Endothelial cell of umbilical vein (primary cell): ENCODE measurements around the gene CDH2. TPM values are rescaled to one million over a fixed set of nuclear protein-coding genes. Genes with fewer than 3 reads are reported as not detected.

Source experiments
- BruUV-seq: library from RNA; stranded (reverse); fragments of 400-500 nt; replicated peaks from 2 replicates; lab custom pipeline; 2021; lab: Mats Ljungman, UMichigan
- CTCF ChIA-PET: fragments of 300-600, 350-600 bp; sonication (Branson Sonifier 250); formaldehyde crosslinking; loops from one replicate; lab custom pipeline; 2021; ENCODE audit warnings: antibody characterized with exemption, inconsistent platforms; lab: Charles Lee
- POLR2A ChIA-PET: fragments of 300-600, 350-600 bp; sonication (Branson Sonifier 250); formaldehyde crosslinking; loops from one replicate; lab custom pipeline; 2021; ENCODE audit warnings: antibody characterized with exemption, inconsistent platforms; lab: Charles Lee
- DNase-seq: peaks from one replicate; pipeline ENCODE4 v3.0.0-alpha.2; 2011; ENCODE audit warnings: low read depth, low spot score
- FAIRE-seq: peaks from 2 replicates; lab custom pipeline; 2011; peaks lifted over from hg19 to GRCh38; lab: Jason Lieb, UNC
- H2AFZ ChIP-seq: 2 replicates; pipeline ENCODE4 v1.6.0; 2012; ENCODE audit warnings: low read depth, low read length, control low read depth, inconsistent platforms
- H3K27ac ChIP-seq: 2 replicates; pipeline ENCODE4 v1.5.1; 2011; ENCODE audit warnings: low read depth, mild to moderate bottlenecking, control low read depth, low read length, moderate library complexity; ENCODE audit not compliant: insufficient read depth
- H3K27me3 ChIP-seq, 2 experiments: 2 replicates each; pipeline versions ENCODE4 v1.6.0 to v1.6.1; 2011; ENCODE audit warnings: low read length in 2 of 2, mixed read lengths in 1 of 2; ENCODE audit not compliant: control insufficient read depth in 2 of 2, insufficient read depth in 2 of 2
- H3K36me3 ChIP-seq, 2 experiments: 2 replicates in 1 of 2; 3 replicates in 1 of 2; pipeline ENCODE4 v1.5.1; 2011; ENCODE audit warnings: low read length in 2 of 2, mild to moderate bottlenecking in 1 of 2, moderate library complexity in 1 of 2; ENCODE audit not compliant: control insufficient read depth in 2 of 2, insufficient read depth in 2 of 2; ENCODE audit errors: extremely low read depth in 1 of 2
- H3K4me1 ChIP-seq: 3 replicates; pipeline ENCODE4 v1.5.1; 2011; ENCODE audit warnings: mild to moderate bottlenecking, low read length; ENCODE audit not compliant: control insufficient read depth, insufficient read depth; ENCODE audit errors: extremely low read depth
- H3K4me2 ChIP-seq: 2 replicates; pipeline ENCODE4 v1.6.1; 2011; ENCODE audit warnings: low read length, control low read depth, mixed read lengths; ENCODE audit not compliant: insufficient read depth
- H3K4me3 ChIP-seq, 3 experiments: fragments of 200-600 bp in 1 of 3; sonication (generic), shearing (Covaris generic) in 1 of 3; replicated peaks in 1 of 3; 2 replicates each; pipeline ENCODE4 v1.5.1; 2011 to 2016; ENCODE audit warnings: control low read depth in 3 of 3, low read length in 3 of 3, mild to moderate bottlenecking in 2 of 3, inconsistent platforms in 1 of 3, low read depth in 1 of 3, moderate library complexity in 1 of 3; ENCODE audit not compliant: insufficient read depth in 1 of 3
- H3K79me2 ChIP-seq: 2 replicates; pipeline ENCODE4 v1.6.0; 2012; ENCODE audit warnings: low read length, inconsistent platforms; ENCODE audit not compliant: control insufficient read depth, insufficient read depth
- H3K9ac ChIP-seq: replicated peaks from 2 replicates; pipeline ENCODE3; 2011; ENCODE audit warnings: low read length, control low read depth; ENCODE audit not compliant: insufficient read depth; ENCODE audit errors: extremely low read depth
- H3K9me1 ChIP-seq: replicated peaks from 3 replicates; pipeline ENCODE4 v1.6.0; 2011; ENCODE audit warnings: mild to moderate bottlenecking, low read length; ENCODE audit not compliant: control insufficient read depth, insufficient read depth; ENCODE audit errors: extremely low read depth
- H3K9me3 ChIP-seq: replicated peaks from 2 replicates; pipeline ENCODE4 v1.5.1; 2012; ENCODE audit warnings: low read length, inconsistent platforms; ENCODE audit not compliant: control insufficient read depth, insufficient read depth
- H4K20me1 ChIP-seq: replicated peaks from 2 replicates; pipeline ENCODE3; 2011; ENCODE audit warnings: mild to moderate bottlenecking, low read length; ENCODE audit not compliant: control insufficient read depth, insufficient read depth; ENCODE audit errors: extremely low read depth
- EZH2 ChIP-seq: IDR thresholded peaks from 2 replicates; pipeline ENCODE4 v1.6.1; 2012; ENCODE audit warnings: borderline replicate concordance, low read depth, mild to moderate bottlenecking, moderate library complexity, low read length, inconsistent platforms; ENCODE audit not compliant: severe bottlenecking
- FOS ChIP-seq: IDR thresholded peaks from 2 replicates; pipeline ENCODE4 v1.6.1; 2011; ENCODE audit warnings: mild to moderate bottlenecking, low read length, moderate library complexity, borderline replicate concordance; ENCODE audit not compliant: insufficient read depth
- GATA2 ChIP-seq: IDR thresholded peaks from 2 replicates; pipeline ENCODE4 v1.7.0; 2011; ENCODE audit warnings: low read depth, mild to moderate bottlenecking, moderate library complexity, mixed read lengths, low read length; ENCODE audit not compliant: insufficient read length, insufficient read depth
- JUN ChIP-seq: IDR thresholded peaks from 2 replicates; pipeline ENCODE4 v1.6.1; 2011; ENCODE audit warnings: borderline replicate concordance, low read depth; ENCODE audit not compliant: insufficient read length, insufficient read depth
- MYC ChIP-seq: IDR thresholded peaks from one replicate; pipeline ENCODE4 v1.6.1; 2011; ENCODE audit warnings: mild to moderate bottlenecking, low read depth, low read length
- POLR2A ChIP-seq: IDR thresholded peaks from 2 replicates; pipeline ENCODE4 v1.6.1; 2012; ENCODE audit warnings: low read depth, mild to moderate bottlenecking, control low read depth, low read length
- POLR2AphosphoS5 ChIP-seq: IDR thresholded peaks from 2 replicates; pipeline ENCODE4 v1.6.1; 2012; ENCODE audit warnings: low read depth, mild to moderate bottlenecking, control low read depth, low read length, moderate library complexity; ENCODE audit not compliant: insufficient read depth
- dilution Hi-C: fragments of 300-500 bp; cut with MboI; formaldehyde crosslinking; loops from one replicate; pipeline ENCODE4 v1.15.0; 2019; ENCODE audit warnings: low sequenced_read_pairs; ENCODE audit not compliant: extremely low pct_ligation_motif_present
- intact Hi-C: fragments of 100-400 bp; cut with micrococcal nuclease; formaldehyde crosslinking; loops from one replicate; pipeline ENCODE4 v1.10.0; 2022
- polyA plus RNA-seq, 4 experiments: library from polyadenylated mRNA; depleted of rRNA in 3 of 4; stranded (reverse) in 3 of 4; unstranded in 1 of 4; fragments of >200 nt; gene quantifications; 2 replicates each; pipeline versions ENCODE4 v1.2.1 to v1.2.3, GENCODE V29; 2011 to 2012; ENCODE audit warnings: missing spikeins in 1 of 4
- total RNA-seq: library from RNA; stranded (reverse); gene quantifications from 2 replicates; pipeline ENCODE4 v1.2.3, GENCODE V29; 2021
- TF ChIP-seq, protein P1 (sequence below), 2 donors: IDR thresholded peaks; 1 replicate in 1 of 2; 2 replicates in 1 of 2; pipeline ENCODE4 v1.5.1; 2011; ENCODE audit warnings: low read length in 2 of 2, mild to moderate bottlenecking in 2 of 2, moderate library complexity in 2 of 2, control low read depth in 1 of 2, inconsistent platforms in 1 of 2, low read depth in 1 of 2; ENCODE audit not compliant: insufficient read depth in 1 of 2; ENCODE audit errors: extremely low read depth in 1 of 2
- TF ChIP-seq, protein P2 (sequence below): IDR thresholded peaks from 2 replicates; pipeline ENCODE4 v1.6.1; 2011; ENCODE audit not compliant: insufficient read depth, insufficient read length

Gene CDH2
- total and polyA plus RNA-seq, 2 donors (not counting 3 experiments of a cell fraction or from before 2014, with no cell fraction given): 37.6 to 59.5 TPM

DNA sequence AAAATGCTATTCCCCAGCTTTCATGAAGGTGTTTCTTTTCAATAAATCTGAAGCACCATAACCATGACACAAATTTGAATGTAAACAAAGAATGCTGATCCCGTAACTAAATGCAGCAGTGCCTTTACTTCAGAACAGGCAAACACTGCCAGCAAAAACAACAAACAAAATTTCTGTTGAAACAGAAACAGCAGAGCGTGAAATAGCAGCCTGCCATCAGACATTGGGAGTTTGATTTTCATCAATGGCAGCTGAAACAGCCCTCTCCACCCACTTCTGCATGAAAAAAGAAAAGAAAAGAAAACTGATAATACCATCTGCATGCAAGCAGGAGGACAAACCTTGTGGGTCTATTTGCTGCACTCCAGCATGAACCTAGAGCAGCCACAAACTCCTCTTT is 128.3 kb downstream of the CDH2 start:
- POLR2A ChIA-PET: no interaction called here
- CTCF ChIA-PET: no interaction called here
- Histone ChIP-seq H3K36me3 (no peaks in the 10 kb centered on the region), H4K20me1 (no peaks in the 10 kb centered on the region), H3K9me3 (no peaks in the 10 kb centered on the region), H3K4me3 (no peak overlapping the region), H3K4me2 (no peak overlapping the region), H2AFZ (no peak overlapping the region), H3K27me3 (no peaks in the 10 kb centered on the region), H3K79me2 (no peaks in the 10 kb centered on the region), H3K9ac (no peak overlapping the region), H3K9me1 (no peaks in the 10 kb centered on the region), H3K27ac (no peak overlapping the region), H3K4me1 (peaks cover 3% of the 10 kb centered on the region)
- no peak for FAIRE-seq
- dilution Hi-C loops: no loop called here
- BruUV-seq: no TSS peak
- no peak for DNase-seq
- intact Hi-C loops: no loop called here
- TF ChIP-seq, protein P1, sequence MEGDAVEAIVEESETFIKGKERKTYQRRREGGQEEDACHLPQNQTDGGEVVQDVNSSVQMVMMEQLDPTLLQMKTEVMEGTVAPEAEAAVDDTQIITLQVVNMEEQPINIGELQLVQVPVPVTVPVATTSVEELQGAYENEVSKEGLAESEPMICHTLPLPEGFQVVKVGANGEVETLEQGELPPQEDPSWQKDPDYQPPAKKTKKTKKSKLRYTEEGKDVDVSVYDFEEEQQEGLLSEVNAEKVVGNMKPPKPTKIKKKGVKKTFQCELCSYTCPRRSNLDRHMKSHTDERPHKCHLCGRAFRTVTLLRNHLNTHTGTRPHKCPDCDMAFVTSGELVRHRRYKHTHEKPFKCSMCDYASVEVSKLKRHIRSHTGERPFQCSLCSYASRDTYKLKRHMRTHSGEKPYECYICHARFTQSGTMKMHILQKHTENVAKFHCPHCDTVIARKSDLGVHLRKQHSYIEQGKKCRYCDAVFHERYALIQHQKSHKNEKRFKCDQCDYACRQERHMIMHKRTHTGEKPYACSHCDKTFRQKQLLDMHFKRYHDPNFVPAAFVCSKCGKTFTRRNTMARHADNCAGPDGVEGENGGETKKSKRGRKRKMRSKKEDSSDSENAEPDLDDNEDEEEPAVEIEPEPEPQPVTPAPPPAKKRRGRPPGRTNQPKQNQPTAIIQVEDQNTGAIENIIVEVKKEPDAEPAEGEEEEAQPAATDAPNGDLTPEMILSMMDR (IDR thresholded peaks at IDR 0.05; ENCODE audit: extremely low read depth in 1 of 2, insufficient read depth in 1 of 2, low read depth in 1 of 2, low read length in 2 of 2): no peak
- TF ChIP-seq FOS: no peak
- TF ChIP-seq JUN: no peak
- no peak for TF ChIP-seq EZH2
- TF ChIP-seq POLR2A: no peak
- TF ChIP-seq, protein P2, sequence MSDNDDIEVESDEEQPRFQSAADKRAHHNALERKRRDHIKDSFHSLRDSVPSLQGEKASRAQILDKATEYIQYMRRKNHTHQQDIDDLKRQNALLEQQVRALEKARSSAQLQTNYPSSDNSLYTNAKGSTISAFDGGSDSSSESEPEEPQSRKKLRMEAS: no peak
- TF ChIP-seq MYC: no peak
- TF ChIP-seq GATA2: no peak
- TF ChIP-seq POLR2AphosphoS5: no peak
